NCI-H1417 (cell line): ENCODE results near the gene SERTAD2.

Experiments used
- DNase-seq, 3 experiments: peaks; one replicate each; lab custom pipeline; 2025; lab: John Stamatoyannopoulos, UW

SERTAD2 gene

GRCh38 chr2:64629329-64629781 lies 24.4 kb downstream of the SERTAD2 start:
- DNase-seq = peak in 1 of 3 experiments; percentile 19

DNA sequence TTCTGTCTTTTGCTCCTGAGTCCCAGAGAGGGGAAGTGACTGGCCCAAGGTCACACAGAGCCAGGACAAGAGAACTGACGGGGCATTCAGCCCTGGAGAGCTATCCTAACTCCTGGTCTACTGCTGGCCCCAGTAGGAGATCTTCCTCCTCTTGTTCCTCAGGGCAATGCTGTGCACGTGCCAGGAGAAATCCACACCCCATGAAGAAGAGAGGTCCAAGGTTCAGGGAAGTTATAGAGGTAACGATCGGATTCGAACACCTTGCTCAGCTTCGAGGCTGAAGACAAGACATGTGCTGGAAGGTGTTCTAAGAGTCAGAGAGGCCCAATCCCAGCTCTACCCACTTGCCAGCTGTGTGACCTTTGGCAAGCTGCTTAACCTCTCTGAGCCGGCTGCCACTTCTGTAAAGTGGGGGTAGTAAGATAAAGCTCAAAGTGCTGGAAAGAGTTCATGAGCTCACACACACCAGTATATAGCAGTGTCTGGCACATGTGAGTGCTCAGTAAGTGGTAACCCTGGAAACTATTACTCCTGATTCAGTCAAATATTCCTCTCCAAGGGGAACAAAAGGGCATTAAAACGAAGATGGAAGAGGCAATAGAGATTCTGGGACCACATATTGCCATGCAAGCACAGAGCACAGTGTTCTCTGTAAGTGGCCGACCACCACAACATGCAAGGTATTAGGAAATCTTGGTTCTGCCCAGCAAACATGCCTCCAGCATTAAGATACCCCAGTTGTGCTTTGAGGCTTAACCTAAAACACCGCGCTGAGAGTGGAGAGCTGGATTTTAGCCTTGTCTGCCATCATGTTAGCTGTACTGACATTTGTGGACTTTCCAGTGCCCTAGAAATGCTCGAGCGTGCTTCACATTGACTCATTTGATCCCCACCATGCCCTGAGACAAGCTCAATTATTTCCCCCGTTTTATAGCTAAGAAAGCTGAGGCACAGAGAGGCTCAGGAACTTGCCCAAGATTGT lies 25.6 kb downstream of the SERTAD2 start:
- DNase-seq = peak in 1 of 3 experiments; percentile 38

DNA sequence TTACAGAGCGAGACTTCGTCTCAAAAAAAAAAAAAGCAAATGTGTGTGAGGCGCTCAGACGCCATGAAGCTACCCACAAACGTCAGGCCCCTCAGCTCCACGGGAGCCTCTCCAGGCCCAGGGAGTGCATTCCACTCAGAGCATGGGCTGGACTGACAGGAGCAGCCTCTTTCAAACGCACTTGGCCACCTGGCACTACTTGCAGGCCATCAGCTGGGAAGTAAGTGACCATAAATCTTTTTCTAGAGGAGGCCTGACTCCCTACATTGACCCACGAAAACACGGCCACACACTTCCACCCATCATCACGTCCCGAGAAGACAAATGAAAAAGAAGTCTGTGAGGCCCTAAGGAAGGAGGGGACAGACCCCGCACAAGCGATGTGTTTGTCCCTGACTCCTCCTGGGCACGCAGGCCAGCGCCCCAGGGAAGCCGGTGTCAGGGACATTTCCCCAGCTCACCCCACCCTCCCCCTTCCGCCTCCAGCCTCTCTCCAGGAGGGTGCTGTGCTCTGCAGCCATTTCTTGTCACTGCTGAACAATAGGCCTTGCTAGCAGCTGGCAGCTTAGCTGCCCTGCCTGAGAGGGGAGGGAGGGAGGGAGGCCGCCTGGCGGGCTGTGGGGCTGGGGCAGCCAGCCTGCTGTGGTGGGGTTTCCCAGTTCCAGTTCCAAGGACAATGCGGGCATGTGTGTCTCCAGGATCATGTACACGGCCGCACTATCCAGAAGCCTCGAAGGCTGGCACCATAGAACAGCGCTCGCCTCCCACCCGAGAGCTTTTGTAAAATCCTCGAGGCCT lies 26.6 kb downstream of the SERTAD2 start:
- DNase-seq = peak; percentile 93 to 99 (median 98)

GRCh38 chr2:64626146-64626809 lies 27.4 kb downstream of the SERTAD2 start:
- peak in 2 of 3 experiments; percentile 53 to 78 for DNase-seq

- peak in 1 of 3 experiments; percentile 23 for DNase-seq
These were observed 28.2 kb downstream of the SERTAD2 start for GRCh38 chr2:64625299-64626145.

- no peak for DNase-seq
These were observed 28.9 kb downstream of the SERTAD2 start for GRCh38 chr2:64624862-64625261.

- DNase-seq = no peak
These were observed 29.6 kb downstream of the SERTAD2 start for GRCh38 chr2:64624108-64624610.

- DNase-seq = no peak
These were observed 30.4 kb downstream of the SERTAD2 start for GRCh38 chr2:64623242-64623850.

DNA sequence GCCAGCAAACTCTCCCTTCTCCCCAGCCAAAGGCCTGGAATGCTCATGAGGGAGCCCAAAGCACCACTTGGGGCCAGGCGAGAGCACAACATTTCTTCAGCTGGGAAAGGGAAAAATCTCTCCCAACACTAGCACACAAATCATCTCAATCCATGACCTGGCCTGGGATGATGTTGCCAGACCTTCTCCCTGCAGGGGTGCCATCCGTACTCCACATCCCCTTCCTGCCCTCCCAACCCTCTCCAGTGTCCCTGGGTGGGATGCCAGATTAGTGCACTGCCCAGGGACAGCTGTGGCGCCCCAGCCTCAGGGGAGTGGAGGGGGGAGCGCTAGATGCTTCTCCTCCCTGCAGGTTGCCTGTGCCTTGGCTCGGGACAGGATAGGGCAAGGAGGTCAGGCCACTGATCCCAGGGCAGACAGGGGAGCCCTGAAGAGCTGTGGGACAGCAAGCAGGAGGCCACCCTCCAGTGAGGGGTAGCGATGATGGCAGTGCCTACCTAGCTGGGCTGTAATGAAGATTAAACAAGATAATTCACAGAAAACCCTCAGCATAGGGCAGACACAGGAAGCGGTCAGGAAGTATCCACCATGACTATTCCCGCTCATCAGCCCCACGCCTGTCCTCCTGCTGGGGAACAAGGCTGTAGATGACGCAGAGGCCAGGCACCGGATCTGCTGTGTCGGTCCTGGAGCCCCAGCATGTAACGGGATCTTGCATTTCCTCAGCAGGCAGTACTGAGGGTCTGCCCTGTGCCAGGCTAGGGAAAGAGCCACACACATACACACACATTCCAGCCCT lies 31.1 kb downstream of the SERTAD2 start:
- DNase-seq = no peak

GRCh38 chr2:64620661-64621060 lies 33.1 kb downstream of the SERTAD2 start:
- no peak for DNase-seq

- DNase-seq = peak; percentile 57 to 83 (median 76)
These were observed 36.0 kb downstream of the SERTAD2 start for GRCh38 chr2:64617631-64618151.

DNA sequence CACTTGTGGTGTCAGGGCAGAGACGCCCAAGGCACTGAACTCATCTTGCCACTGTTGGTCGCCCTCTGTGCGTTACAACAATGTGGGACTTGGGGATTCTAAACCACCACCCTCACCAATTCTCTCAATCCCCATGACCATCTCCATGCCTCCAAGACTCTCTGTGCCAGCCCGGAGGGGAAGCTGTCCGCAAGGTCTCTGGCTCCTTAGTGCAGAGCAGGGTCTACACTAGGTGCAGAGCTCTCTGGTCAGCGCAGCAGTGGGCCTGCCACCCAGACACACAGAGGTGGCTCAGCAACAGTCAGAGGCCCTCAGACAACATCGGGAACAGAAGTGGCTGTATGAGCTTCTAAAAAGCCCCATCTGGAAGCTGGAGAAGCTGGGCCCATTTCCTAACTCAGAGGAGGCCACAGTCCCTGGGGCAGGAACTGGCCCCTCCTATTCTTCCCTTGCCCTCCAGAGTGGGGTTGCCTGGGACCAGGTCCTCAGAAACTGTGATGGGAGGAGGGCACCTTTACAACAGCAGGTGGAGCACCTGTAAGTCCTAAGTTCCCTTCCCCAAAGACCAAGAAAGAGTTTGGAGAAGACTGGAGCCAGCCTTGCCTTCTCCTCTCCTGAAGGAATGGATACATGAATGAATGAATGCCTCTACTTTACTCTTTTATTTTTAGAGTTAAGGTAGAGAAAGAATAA lies 37.7 kb downstream of the SERTAD2 start:
- no peak for DNase-seq

- DNase-seq = no peak
These were observed 38.4 kb downstream of the SERTAD2 start for GRCh38 chr2:64615192-64615763.

DNA sequence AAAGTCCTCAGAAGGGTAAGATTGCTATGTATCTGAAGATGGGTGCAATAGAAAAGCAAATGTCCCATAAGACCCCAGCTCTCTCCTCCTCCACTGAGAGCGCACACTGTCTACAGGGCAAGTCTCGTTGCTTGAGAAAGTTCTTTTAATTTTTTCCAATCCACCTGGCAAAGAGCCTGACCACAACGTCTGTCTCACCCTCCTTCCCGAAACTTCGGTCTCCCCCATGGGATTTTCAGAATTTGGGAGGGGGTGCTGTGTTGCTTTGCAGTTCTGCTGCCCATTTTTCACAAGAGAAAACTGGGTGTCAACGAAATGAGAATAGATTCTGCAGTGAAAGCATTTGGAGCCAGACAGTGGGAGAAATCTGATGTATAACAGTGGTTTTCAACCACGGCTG lies 40.4 kb downstream of the SERTAD2 start:
- no peak for DNase-seq

DNA sequence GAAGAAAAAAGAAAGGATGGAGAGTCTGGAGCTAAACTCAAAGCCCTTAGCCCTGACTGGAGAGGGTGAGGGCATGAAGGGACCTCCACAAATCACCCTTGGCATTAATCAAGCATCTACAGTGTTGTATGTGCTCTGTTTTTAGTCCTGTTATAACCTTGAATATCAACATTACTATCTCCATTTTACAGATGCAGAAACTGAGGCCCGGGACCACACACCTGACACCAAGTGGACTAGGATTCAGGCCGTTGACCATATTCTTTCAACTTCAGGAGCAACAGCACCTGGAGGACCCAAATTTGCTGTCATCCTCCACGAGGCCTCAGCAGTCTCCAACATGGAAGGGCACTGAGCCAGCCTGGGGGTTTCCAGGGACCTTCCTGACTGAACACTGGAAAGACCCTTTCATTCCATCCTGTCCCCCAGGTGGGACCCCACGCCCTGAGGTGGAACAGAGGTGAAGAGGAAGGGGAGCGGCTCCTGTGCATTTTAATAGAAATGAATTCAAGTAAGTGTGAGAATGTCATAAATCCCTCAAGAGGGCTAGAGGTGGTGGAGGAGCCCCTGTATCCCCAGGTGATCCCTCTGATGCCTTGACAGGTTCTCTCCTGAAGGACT lies 41.0 kb downstream of the SERTAD2 start:
- DNase-seq = no peak

DNA sequence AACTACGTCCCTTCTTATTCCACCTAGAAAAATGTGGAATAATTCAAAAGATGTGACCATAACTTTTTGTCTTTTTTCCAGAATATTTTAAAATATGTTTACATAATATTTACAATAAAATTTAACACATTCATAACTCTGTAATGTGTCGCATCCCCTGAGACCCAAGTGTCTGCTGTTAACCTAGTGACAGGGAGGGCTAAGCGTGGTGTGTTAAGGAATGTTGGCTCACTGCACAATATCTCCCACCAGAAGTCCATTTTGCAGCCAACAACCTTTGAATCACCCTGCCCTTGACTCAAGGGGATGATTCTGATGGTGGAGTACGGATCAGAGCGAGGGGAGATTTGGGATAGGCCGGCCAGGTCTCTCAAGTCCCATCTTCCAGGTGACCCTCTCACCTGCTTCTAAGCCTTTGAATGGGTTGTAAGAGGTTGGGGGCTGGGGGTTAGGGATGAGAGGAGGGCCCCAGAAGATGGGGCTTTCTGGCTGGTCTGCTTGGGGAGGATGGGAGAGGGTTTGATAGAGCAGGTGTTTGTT lies 43.3 kb downstream of the SERTAD2 start:
- no peak for DNase-seq

DNA sequence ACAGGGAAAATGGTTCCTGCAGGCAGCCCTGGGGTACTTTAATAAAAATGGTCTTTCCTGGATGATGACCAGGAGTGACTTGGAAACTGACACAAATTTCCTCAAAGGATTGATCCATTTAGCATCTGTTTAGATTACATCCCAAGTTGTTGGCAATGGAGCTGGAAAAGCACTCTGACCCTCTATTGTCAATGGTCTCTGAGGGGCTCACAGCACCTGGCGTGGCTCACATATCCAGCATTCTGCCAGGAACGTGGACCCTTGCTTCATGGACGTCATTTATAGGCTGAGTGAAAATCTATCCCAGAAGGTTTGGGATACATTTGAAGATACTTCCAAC lies 43.8 kb downstream of the SERTAD2 start:
- DNase-seq = no peak
